Suprapubic skin (tissue), 3 donors: ENCODE data around the gene CLEC2D.
"Not testable (repeated sequence)": the region's sequence is repeated elsewhere in the genome, so short reads cannot be mapped to it uniquely, and the experiment has no call there.

Experiments used
- CTCF ChIP-seq, 2 donors: fragments of 200-600 bp in 1 of 2; fragments of 450-650 bp in 1 of 2; sonication (generic) in 1 of 2; IDR thresholded peaks; one replicate each; pipeline ENCODE4 v1.5.1; 2016 to 2019; ENCODE audit warnings: antibody characterized with exemption in 2 of 2, mild to moderate bottlenecking in 1 of 2, moderate library complexity in 1 of 2
- POLR2A ChIP-seq, 2 donors: fragments of 450-650 bp; IDR thresholded peaks; one replicate each; pipeline ENCODE4 v1.6.1; 2017; ENCODE audit warnings: antibody characterized with exemption in 2 of 2, mild to moderate bottlenecking in 2 of 2, moderate library complexity in 2 of 2

GRCh38 chr12:9704561-9704960 is 35.0 kb downstream of the CLEC2D start:
- not testable (repeated sequence) for TF ChIP-seq POLR2A, CTCF (IDR thresholded peaks at IDR 0.05)
